MCF 10A (cell line): ENCODE data around the gene FOXB2. TPM values are rescaled to one million over a fixed set of nuclear protein-coding genes. Genes with fewer than 3 reads are reported as not detected.

Experiments used
- BruUV-seq: library from RNA; stranded (reverse); fragments of 400-500 nt; replicated peaks from 2 replicates; lab custom pipeline; 2021; lab: Mats Ljungman, UMichigan
- CTCF ChIA-PET: fragments of 300-600 bp; sonication (Branson Sonifier 250); formaldehyde crosslinking; extraction: SDS; loops from one replicate; lab custom pipeline; 2021; ENCODE audit warnings: antibody characterized with exemption, inconsistent platforms; lab: Yijun Ruan, JAX
- POLR2A ChIA-PET: fragments of 300-600, 350-650 bp; sonication (Branson Sonifier 250); formaldehyde crosslinking; extraction: SDS; loops from one replicate; lab custom pipeline; 2020; ENCODE audit warnings: antibody characterized with exemption, inconsistent platforms; lab: Yijun Ruan, JAX
- DNase-seq: peaks from one replicate; pipeline ENCODE4 v3.0.0-alpha.2; 2018; ENCODE audit not compliant: unreplicated experiment
- H3K27ac Mint-ChIP-seq: one replicate; pipeline ENCODE4 v1.8.0; 2022; ENCODE audit warnings: mild to moderate bottlenecking, low read depth, mixed read lengths; ENCODE audit not compliant: unreplicated experiment
- H3K27me3 Mint-ChIP-seq: one replicate; pipeline ENCODE4 v1.8.0; 2022; ENCODE audit warnings: mixed read lengths; ENCODE audit not compliant: insufficient read depth, unreplicated experiment
- H3K36me3 Mint-ChIP-seq: one replicate; pipeline ENCODE4 v1.8.0; 2022; ENCODE audit warnings: mild to moderate bottlenecking, moderate library complexity, mixed read lengths; ENCODE audit not compliant: insufficient read depth, unreplicated experiment
- H3K4me1 Mint-ChIP-seq: one replicate; pipeline ENCODE4 v1.8.0; 2022; ENCODE audit warnings: mixed read lengths; ENCODE audit not compliant: insufficient read depth, unreplicated experiment
- H3K4me3 Mint-ChIP-seq: one replicate; pipeline ENCODE4 v1.8.0; 2022; ENCODE audit warnings: mild to moderate bottlenecking, moderate library complexity, mixed read lengths; ENCODE audit not compliant: unreplicated experiment
- H3K9me3 Mint-ChIP-seq: one replicate; pipeline ENCODE4 v1.8.0; 2022; ENCODE audit warnings: mixed read lengths; ENCODE audit not compliant: unreplicated experiment
- CTCF ChIP-seq: fragments of 200-600 bp; IDR thresholded peaks from one replicate; pipeline ENCODE4 v1.8.0; 2022; ENCODE audit warnings: antibody characterized with exemption, mild to moderate bottlenecking; ENCODE audit not compliant: unreplicated experiment
- intact Hi-C: fragments of 100-400 bp; cut with micrococcal nuclease; formaldehyde crosslinking; loops from 2 replicates; pipeline ENCODE4 v1.14.1; 2022
- total RNA-seq: library from RNA; stranded (reverse); gene quantifications from 2 replicates; pipeline ENCODE4 v1.2.3, GENCODE V29; 2022

FOXB2 gene
- total RNA-seq, 1 experiment from 2014 or later = not detected

- Mint-ChIP-seq H3K4me1 (peaks cover 5% of the 10 kb centered on the region), H3K9me3 (no peaks in the 10 kb centered on the region), H3K4me3 (no peak overlapping the region), H3K36me3 (no peaks in the 10 kb centered on the region), H3K27ac (no peak overlapping the region), H3K27me3 (peaks cover 21% of the 10 kb centered on the region)
- DNase-seq = no peak
- ChIA-PET CTCF (interaction anchor here (0.8 kb wide), 1 partner anchor 12 kb away, joined by 3 read pairs; no protein-coding TSS in a partner anchor), POLR2A (interaction anchor here (0.7 kb wide), 1 partner anchor 151 kb away, joined by 3 read pairs; no protein-coding TSS in a partner anchor)
- no peak for TF ChIP-seq CTCF
- intact Hi-C loops = no loop called here
- BruUV-seq = no TSS peak
These were observed 46.9 kb downstream of the FOXB2 start for GRCh38 chr9:77066388-77066787.

Other genes with a start within 250 kb of the FOXB2 start
- 0.29 and 0.63 TPM in 2 replicates for gene PRUNE2, start 113.5 kb upstream of the FOXB2 start, total RNA-seq
- gene VPS13A, start 157.9 kb downstream of the FOXB2 start, total RNA-seq = 23.5 and 29.6 TPM in 2 replicates